Measurements from ENCODE around the gene TAS2R31. TPM values are rescaled to one million over a fixed set of nuclear protein-coding genes. Genes with fewer than 3 reads are reported as not detected.

The TAS2R31 gene
- total and polyA plus RNA-seq, 2 donors (not counting 1 experiment from before 2014, with no cell fraction given), result 0.73 to 3.6 TPM

DNA sequence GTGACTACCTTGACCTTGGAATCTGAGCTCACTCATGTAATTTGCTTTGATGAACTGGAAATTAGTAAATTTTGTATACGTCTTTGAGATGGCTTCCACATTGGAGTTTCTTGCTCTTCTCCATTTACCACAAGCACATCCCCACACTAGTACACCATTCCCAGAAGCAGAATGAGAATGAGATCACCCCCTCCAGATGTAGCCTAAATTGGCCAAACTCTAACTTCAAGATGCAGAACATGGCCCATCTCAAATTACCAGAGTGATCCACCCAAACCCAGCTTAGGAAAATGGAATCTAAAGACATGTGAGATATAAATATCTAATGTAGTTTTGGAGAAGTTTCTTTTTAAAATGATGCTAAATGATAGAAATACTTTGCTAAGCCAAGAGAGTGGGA, 23.6 kb downstream of the TAS2R31 start:
- H3K4me1 ChIP-seq (ENCODE audit: control insufficient read depth, extremely low read depth, insufficient read depth, low read length), result no peaks in the 10 kb centered on the region
- H3K9me3 ChIP-seq (ENCODE audit: control insufficient read depth, insufficient read depth, low read depth, low read length), result no peaks in the 10 kb centered on the region
- no peak for TF ChIP-seq EZH2 (IDR thresholded peaks at IDR 0.05; ENCODE audit: low read length, missing control alignments)
- TF ChIP-seq, protein P1, sequence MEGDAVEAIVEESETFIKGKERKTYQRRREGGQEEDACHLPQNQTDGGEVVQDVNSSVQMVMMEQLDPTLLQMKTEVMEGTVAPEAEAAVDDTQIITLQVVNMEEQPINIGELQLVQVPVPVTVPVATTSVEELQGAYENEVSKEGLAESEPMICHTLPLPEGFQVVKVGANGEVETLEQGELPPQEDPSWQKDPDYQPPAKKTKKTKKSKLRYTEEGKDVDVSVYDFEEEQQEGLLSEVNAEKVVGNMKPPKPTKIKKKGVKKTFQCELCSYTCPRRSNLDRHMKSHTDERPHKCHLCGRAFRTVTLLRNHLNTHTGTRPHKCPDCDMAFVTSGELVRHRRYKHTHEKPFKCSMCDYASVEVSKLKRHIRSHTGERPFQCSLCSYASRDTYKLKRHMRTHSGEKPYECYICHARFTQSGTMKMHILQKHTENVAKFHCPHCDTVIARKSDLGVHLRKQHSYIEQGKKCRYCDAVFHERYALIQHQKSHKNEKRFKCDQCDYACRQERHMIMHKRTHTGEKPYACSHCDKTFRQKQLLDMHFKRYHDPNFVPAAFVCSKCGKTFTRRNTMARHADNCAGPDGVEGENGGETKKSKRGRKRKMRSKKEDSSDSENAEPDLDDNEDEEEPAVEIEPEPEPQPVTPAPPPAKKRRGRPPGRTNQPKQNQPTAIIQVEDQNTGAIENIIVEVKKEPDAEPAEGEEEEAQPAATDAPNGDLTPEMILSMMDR (conservative IDR thresholded peaks at IDR 0.05 in 1 of 2, IDR thresholded peaks at IDR 0.05 in 1 of 2; ENCODE audit: low read depth in 1 of 2, low read length in 2 of 2), result no peak
- no peaks in the 10 kb centered on the region for H3K27me3 ChIP-seq (ENCODE audit: control insufficient read depth, insufficient read depth, low read length)
- no peak overlapping the region for H3K4me3 ChIP-seq (replicated peaks in 1 of 4; ENCODE audit: control extremely low read depth in 1 of 4, insufficient read depth in 1 of 4, low read depth in 3 of 4, low read length in 4 of 4)
- no peak overlapping the region for H2AFZ ChIP-seq (ENCODE audit: low read length)
- H3K27ac ChIP-seq (ENCODE audit: insufficient read depth, low read length), result no peak overlapping the region
- no peaks in the 10 kb centered on the region for H4K20me1 ChIP-seq (ENCODE audit: control insufficient read depth, extremely low read depth, insufficient read depth, low read length)
- H3K79me2 ChIP-seq (ENCODE audit: control insufficient read depth, insufficient read depth, low read length), result no peaks in the 10 kb centered on the region
- H3K36me3 ChIP-seq (ENCODE audit: control insufficient read depth, insufficient read depth, low read length), result no peaks in the 10 kb centered on the region
- DNase-seq (ENCODE audit: low read depth in 2 of 2), result no peak
- no peak overlapping the region for H3K9ac ChIP-seq (ENCODE audit: insufficient read depth, low read length)
- H3K4me2 ChIP-seq (ENCODE audit: extremely low read depth, insufficient read depth, low read length), result no peak overlapping the region

DNA sequence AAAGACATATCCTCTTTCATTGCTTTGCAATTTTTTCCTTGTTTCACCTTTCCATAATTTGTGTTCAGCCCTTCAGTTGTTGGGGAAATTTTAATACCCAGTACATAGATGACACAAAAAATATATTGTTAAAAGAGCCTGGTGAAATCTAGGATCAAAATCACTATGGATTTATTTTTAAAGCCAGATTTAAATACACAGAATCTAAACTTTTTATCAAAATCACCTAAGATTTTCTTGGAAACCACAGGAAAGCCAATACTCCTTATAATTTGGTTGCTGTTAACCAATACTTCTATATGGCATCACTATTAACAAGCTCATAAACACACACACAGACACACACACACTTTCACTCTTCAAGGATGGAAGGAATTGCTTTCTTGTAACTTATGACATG, 33.0 kb downstream of the TAS2R31 start, which contains the start of gene TAS2R20:
Gene TAS2R20, minus strand, starts transcription at position 101 of the 400 bp plus-strand sequence. CDS start 429 bp downstream, outside the sequence.
- TF ChIP-seq, protein P1 (conservative IDR thresholded peaks at IDR 0.05 in 1 of 2, IDR thresholded peaks at IDR 0.05 in 1 of 2; ENCODE audit: low read depth in 1 of 2, low read length in 2 of 2), result no peak
- no peak for TF ChIP-seq EZH2 (IDR thresholded peaks at IDR 0.05; ENCODE audit: low read length, missing control alignments)
- H3K79me2 ChIP-seq (ENCODE audit: control insufficient read depth, insufficient read depth, low read length), result no peaks in the 10 kb centered on the region

DNA sequence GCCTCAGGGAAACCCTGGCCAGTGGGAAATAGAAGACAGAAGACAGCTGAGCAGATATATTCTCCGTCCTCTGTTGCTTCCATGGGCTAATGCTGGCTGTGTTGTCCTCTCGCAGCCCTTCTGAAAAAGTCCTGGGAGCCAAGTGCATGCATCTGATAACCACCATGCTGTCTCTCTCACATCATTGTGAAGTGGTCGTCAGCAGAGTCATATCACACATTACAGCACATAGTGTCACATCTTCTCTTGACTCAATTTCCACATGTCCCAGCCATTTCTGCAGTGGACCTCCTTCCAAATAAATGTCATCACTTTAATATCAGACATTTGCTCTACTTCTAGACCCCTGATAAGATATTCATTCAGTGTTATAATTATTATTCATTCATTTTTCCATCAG, 36.9 kb downstream of the TAS2R31 start:
- no peaks in the 10 kb centered on the region for H3K79me2 ChIP-seq (ENCODE audit: control insufficient read depth, insufficient read depth, low read length)
- no peaks in the 10 kb centered on the region for H3K4me1 ChIP-seq (ENCODE audit: control insufficient read depth, extremely low read depth, insufficient read depth, low read length)
- DNase-seq (ENCODE audit: low read depth in 2 of 2), result no peak
- no peaks in the 10 kb centered on the region for H3K36me3 ChIP-seq (ENCODE audit: control insufficient read depth, insufficient read depth, low read length)
- TF ChIP-seq, protein P1 (conservative IDR thresholded peaks at IDR 0.05 in 1 of 2, IDR thresholded peaks at IDR 0.05 in 1 of 2; ENCODE audit: low read depth in 1 of 2, low read length in 2 of 2), result no peak
- TF ChIP-seq EZH2 (IDR thresholded peaks at IDR 0.05; ENCODE audit: low read length, missing control alignments), result no peak
- H2AFZ ChIP-seq (ENCODE audit: low read length), result no peak overlapping the region
- no peak overlapping the region for H3K4me3 ChIP-seq (replicated peaks in 1 of 4; ENCODE audit: control extremely low read depth in 1 of 4, insufficient read depth in 1 of 4, low read depth in 3 of 4, low read length in 4 of 4)
- no peaks in the 10 kb centered on the region for H3K27me3 ChIP-seq (ENCODE audit: control insufficient read depth, insufficient read depth, low read length)
- H3K9me3 ChIP-seq (ENCODE audit: control insufficient read depth, insufficient read depth, low read depth, low read length), result no peaks in the 10 kb centered on the region
- H3K4me2 ChIP-seq (ENCODE audit: extremely low read depth, insufficient read depth, low read length), result no peak overlapping the region
- no peak overlapping the region for H3K9ac ChIP-seq (ENCODE audit: insufficient read depth, low read length)
- no peaks in the 10 kb centered on the region for H4K20me1 ChIP-seq (ENCODE audit: control insufficient read depth, extremely low read depth, insufficient read depth, low read length)
- H3K27ac ChIP-seq (ENCODE audit: insufficient read depth, low read length), result no peak overlapping the region

More for the DNA sequence above, 33.0 kb downstream of the TAS2R31 start, which contains the start of gene TAS2R20:
- no peaks in the 10 kb centered on the region for H3K4me1 ChIP-seq (ENCODE audit: control insufficient read depth, extremely low read depth, insufficient read depth, low read length)
- H3K27me3 ChIP-seq (ENCODE audit: control insufficient read depth, insufficient read depth, low read length), result no peaks in the 10 kb centered on the region
- H3K4me3 ChIP-seq (replicated peaks in 1 of 4; ENCODE audit: control extremely low read depth in 1 of 4, insufficient read depth in 1 of 4, low read depth in 3 of 4, low read length in 4 of 4), result no peak within 1 kb of the TSS
- no peaks in the 10 kb centered on the region for H3K9me3 ChIP-seq (ENCODE audit: control insufficient read depth, insufficient read depth, low read depth, low read length)
- H4K20me1 ChIP-seq (ENCODE audit: control insufficient read depth, extremely low read depth, insufficient read depth, low read length), result no peaks in the 10 kb centered on the region
- H3K9ac ChIP-seq (ENCODE audit: insufficient read depth, low read length), result no peak within 1 kb of the TSS
- no peak within 1 kb of the TSS for H3K27ac ChIP-seq (ENCODE audit: insufficient read depth, low read length)
- H2AFZ ChIP-seq (ENCODE audit: low read length), result no peak within 1 kb of the TSS
- no peak for DNase-seq (ENCODE audit: low read depth in 2 of 2)
- H3K36me3 ChIP-seq (ENCODE audit: control insufficient read depth, insufficient read depth, low read length), result no peaks in the 10 kb centered on the region
- H3K4me2 ChIP-seq (ENCODE audit: extremely low read depth, insufficient read depth, low read length), result no peak within 1 kb of the TSS
